Stimulated activated CD8-positive, alpha-beta memory T cell treated with anti-CD3 and anti-CD28 coated beads, Interleukin-12 subunit alpha, Interleukin-12 subunit beta, amount 100 ng/mL, for 24 hours (primary cell): ENCODE measurements around the gene SEC24C.
"Not testable (repeated sequence)": the region's sequence is repeated elsewhere in the genome, so short reads cannot be mapped to it uniquely, and the experiment has no call there.

ENCODE experiments used
- DNase-seq: peaks from one replicate; pipeline ENCODE4 v3.0.0-alpha.2; 2020; ENCODE audit errors: extremely low read depth

The SEC24C gene

GRCh38 chr10:73791871-73792400, 47.8 kb downstream of the SEC24C start:
- DNase-seq: no peak

GRCh38 chr10:73793456-73793855, 49.3 kb downstream of the SEC24C start:
- DNase-seq: no peak

GRCh38 chr10:73795491-73795890, 51.3 kb downstream of the SEC24C start:
- not testable (repeated sequence) for DNase-seq

- not testable (repeated sequence) for DNase-seq
These were observed 51.9 kb downstream of the SEC24C start for GRCh38 chr10:73796035-73796434.

GRCh38 chr10:73796766-73797165, 52.6 kb downstream of the SEC24C start:
- DNase-seq: no peak

GRCh38 chr10:73797324-73798025, 53.3 kb downstream of the SEC24C start:
- no peak for DNase-seq

- no peak for DNase-seq
These were observed 53.9 kb downstream of the SEC24C start for GRCh38 chr10:73798087-73798486.

GRCh38 chr10:73798927-73799560, 54.9 kb downstream of the SEC24C start:
- DNase-seq: no peak

- no peak for DNase-seq
These were observed 55.9 kb downstream of the SEC24C start for GRCh38 chr10:73799899-73800559.

GRCh38 chr10:73800560-73801252, 56.5 kb downstream of the SEC24C start:
- DNase-seq: no peak

GRCh38 chr10:73801253-73801590, 57.0 kb downstream of the SEC24C start:
- DNase-seq: no peak

- no peak for DNase-seq
These were observed 58.3 kb downstream of the SEC24C start for GRCh38 chr10:73802276-73802991.

- no peak for DNase-seq
These were observed 59.6 kb downstream of the SEC24C start for GRCh38 chr10:73803680-73804286.

GRCh38 chr10:73806176-73806950, 62.2 kb downstream of the SEC24C start:
- DNase-seq: no peak

- no peak for DNase-seq
These were observed 63.3 kb downstream of the SEC24C start for GRCh38 chr10:73807471-73807870.

- no peak for DNase-seq
These were observed 64.0 kb downstream of the SEC24C start for GRCh38 chr10:73808021-73808815.

- DNase-seq: no peak
These were observed 65.1 kb downstream of the SEC24C start for GRCh38 chr10:73809061-73809818.

- no peak for DNase-seq
These were observed 66.2 kb downstream of the SEC24C start for GRCh38 chr10:73810358-73810734.
